GM18526 (cell line): ENCODE measurements around the gene IFNAR1.
A peak's percentile ranks its signal among the peaks of the same experiment; 100 is the strongest.

Experiments used
- POLR2A ChIP-seq: IDR thresholded peaks from 3 replicates; pipeline ENCODE4 v1.6.1; 2011; ENCODE audit not compliant: insufficient read length; ENCODE audit errors: extremely low read depth

Gene IFNAR1

GRCh38 chr21:33324291-33325221 lies at the start of gene IFNAR1:
Gene IFNAR1 (plus strand): TSS chr21:33324970. CDS start chr21:33325056, 86 bp downstream.
- TF ChIP-seq POLR2A: peak; percentile 80

DNA sequence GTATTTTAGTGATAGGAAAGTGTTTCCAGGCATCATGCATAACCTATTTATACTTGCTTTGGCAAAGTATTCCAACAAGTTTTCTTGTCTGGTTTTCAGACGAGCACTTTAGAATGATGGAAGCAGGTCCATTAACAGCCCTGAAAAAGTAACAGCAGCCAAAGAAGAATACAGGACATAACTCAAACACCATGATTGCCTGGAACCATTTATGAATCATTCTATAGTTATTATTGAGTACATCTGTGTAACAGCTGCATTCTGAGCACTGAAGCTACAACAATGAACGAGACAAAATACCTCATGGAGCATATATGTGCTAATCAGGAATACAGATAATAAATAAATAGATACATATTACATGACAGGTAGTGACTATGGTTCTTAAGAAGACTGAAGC lies 46.0 kb upstream of the IFNAR1 start:
- TF ChIP-seq POLR2A: no peak

DNA sequence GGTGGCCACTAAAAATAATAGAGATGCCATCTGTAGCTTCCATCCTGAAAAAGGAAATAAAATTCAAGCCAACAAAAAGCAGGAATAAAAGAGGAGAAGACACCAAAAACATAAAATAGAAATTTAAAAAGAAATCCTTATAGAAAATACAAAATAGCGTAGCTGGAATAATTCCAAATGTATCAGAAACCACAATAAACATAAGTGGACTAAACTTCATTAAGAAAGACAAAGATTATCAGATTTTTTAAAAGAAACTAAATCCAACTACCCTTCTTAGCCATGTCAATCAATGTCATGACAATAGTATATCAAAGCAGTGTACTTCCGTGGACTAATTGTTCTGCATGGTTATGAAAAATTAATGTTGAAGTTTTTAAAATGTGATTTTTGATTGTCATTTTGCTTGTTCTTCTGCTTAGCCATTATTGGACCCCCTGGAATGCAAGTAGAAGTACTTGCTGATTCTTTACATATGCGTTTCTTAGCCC lies 45.4 kb upstream of the IFNAR1 start:
- TF ChIP-seq POLR2A: no peak

GRCh38 chr21:33281096-33281652 lies 43.6 kb upstream of the IFNAR1 start:
- no peak for TF ChIP-seq POLR2A

DNA sequence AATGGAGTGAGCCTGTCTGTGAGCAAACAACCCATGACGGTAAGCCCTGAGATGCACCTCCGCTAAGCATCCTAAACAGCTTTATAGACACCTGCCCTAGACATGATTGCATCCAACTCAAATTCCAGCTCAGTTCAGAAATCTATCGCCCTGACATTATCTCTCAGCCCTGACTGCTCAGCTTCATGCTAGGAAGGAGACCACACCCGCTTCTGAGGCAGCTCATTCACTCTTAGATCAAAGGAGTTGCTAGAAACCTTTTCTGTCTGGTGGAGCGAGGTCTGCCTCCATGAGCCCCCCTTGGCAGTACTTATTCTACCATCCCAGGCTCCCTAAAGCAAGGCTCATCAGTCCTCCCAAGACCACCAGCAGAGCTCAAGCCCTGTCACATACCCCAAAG lies 41.6 kb upstream of the IFNAR1 start:
- TF ChIP-seq POLR2A: no peak

GRCh38 chr21:33286076-33286475 lies 38.7 kb upstream of the IFNAR1 start:
- TF ChIP-seq POLR2A: no peak

- no peak for TF ChIP-seq POLR2A
These were observed 37.9 kb upstream of the IFNAR1 start for GRCh38 chr21:33286600-33287456.

DNA sequence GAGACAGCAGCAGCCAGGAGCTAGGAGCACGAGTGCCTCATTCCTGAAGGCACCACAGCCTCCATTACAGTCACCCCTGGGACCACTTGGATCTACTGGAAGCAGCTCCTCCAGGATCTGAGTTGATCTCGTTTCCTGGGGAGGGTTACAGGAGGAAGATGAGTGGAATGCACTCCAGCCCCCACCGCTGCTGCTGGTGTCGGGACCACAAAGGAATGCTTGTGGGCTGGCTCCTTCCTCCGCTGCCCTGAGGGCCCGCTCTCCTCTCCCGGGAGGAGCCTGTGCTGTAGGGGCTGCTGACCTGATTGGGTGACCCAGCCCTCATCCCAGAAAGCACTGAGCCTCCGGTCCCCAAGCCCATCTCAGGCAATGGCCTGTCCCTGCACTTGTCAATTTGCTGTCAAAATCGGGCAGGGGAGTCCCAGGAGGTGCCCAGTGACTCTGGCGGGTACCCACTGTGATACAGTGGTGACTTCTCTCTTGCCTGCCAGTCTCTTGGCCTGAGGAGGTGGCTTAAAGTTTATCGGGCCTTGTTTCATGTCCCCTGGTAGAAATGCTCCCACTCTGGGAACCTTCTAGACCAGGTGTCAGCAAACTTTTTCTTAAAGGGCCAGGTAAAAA lies 35.5 kb upstream of the IFNAR1 start:
- no peak for TF ChIP-seq POLR2A

- no peak for TF ChIP-seq POLR2A
These were observed 34.3 kb upstream of the IFNAR1 start for GRCh38 chr21:33290441-33290840.

GRCh38 chr21:33291686-33292085 lies 33.1 kb upstream of the IFNAR1 start:
- TF ChIP-seq POLR2A: no peak

DNA sequence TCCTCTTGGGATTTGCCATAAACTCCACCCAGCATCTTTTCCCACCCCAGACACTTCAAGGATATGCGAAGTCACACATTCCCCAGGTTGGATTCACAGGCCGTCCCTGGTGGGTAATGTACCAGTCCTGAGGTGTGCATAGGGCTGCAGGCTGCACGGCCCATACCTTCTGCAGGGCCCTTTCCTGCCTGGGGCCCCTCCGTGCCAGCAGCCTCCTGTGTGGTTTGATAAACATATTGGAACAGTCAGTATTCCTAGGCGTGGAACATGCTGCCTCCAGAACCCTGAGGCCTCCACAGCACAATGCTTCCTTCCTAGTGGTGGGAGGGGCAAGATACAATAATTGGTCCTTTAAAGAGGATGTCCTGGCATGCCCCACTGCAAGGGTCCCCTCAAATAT lies 32.0 kb upstream of the IFNAR1 start:
- no peak for TF ChIP-seq POLR2A

DNA sequence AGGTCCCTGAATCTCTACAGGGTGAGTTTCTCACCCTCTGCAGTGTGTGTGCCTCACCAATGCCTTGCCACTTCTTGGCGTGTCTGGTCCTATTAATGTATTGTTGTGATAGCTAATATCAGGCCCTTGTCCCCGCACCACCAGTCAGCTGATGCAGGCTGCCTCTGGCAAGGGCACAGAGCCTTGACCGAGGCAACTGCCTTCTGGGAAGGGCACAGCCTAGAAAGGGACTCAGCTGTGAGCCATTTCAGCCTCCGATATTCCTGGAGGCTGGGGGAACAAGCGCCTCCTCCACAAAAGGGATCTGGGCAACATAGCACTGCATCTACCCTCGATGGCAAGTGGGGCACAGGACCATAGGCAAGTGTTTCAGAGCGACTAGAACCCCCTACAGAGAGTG lies 31.6 kb upstream of the IFNAR1 start:
- TF ChIP-seq POLR2A: no peak

GRCh38 chr21:33293811-33294216 lies 31.0 kb upstream of the IFNAR1 start:
- no peak for TF ChIP-seq POLR2A

- TF ChIP-seq POLR2A: no peak
These were observed 28.6 kb upstream of the IFNAR1 start for GRCh38 chr21:33296156-33296555.

GRCh38 chr21:33299181-33299752 lies 25.5 kb upstream of the IFNAR1 start:
- peak; percentile 20 for TF ChIP-seq POLR2A
